ENCODE results near the gene FHOD3.
A peak's percentile ranks its signal among the peaks of the same experiment; 100 is the strongest.

GRCh38 chr18:36752929-36753865 is 455.7 kb downstream of the FHOD3 start:
- peak; percentile 70 for TF ChIP-seq NFIC (IDR thresholded peaks at IDR 0.05)
- TF ChIP-seq TSC22D4 (tag; IDR thresholded peaks at IDR 0.05), result no peak
- TF ChIP-seq, protein P1, sequence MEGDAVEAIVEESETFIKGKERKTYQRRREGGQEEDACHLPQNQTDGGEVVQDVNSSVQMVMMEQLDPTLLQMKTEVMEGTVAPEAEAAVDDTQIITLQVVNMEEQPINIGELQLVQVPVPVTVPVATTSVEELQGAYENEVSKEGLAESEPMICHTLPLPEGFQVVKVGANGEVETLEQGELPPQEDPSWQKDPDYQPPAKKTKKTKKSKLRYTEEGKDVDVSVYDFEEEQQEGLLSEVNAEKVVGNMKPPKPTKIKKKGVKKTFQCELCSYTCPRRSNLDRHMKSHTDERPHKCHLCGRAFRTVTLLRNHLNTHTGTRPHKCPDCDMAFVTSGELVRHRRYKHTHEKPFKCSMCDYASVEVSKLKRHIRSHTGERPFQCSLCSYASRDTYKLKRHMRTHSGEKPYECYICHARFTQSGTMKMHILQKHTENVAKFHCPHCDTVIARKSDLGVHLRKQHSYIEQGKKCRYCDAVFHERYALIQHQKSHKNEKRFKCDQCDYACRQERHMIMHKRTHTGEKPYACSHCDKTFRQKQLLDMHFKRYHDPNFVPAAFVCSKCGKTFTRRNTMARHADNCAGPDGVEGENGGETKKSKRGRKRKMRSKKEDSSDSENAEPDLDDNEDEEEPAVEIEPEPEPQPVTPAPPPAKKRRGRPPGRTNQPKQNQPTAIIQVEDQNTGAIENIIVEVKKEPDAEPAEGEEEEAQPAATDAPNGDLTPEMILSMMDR (IDR thresholded peaks at IDR 0.05 in 2 of 3, conservative IDR thresholded peaks at IDR 0.05 in 1 of 3; ENCODE audit: insufficient read depth in 2 of 3, low read depth in 1 of 3, low read length in 3 of 3), result no peak; a peak in 1 of 6 replicates
- TF ChIP-seq CCAR2 (IDR thresholded peaks at IDR 0.05; ENCODE audit: low read depth, low read length), result no peak
- TF ChIP-seq EP300 (IDR thresholded peaks at IDR 0.05; ENCODE audit: low read length), result no peak
- no peak for TF ChIP-seq ZBTB33 (CRISPR knock-in tag; IDR thresholded peaks at IDR 0.05)
- TF ChIP-seq TAF1 (IDR thresholded peaks at IDR 0.05; ENCODE audit: control insufficient read depth, extremely low read depth, insufficient read depth, low read length, severe bottlenecking), result no peak
- TF ChIP-seq SAFB2 (IDR thresholded peaks at IDR 0.05; ENCODE audit: borderline replicate concordance, low read depth, low read length, severe bottlenecking), result no peak
- no peak for TF ChIP-seq ZNF274 (IDR thresholded peaks at IDR 0.05; ENCODE audit: borderline replicate concordance, low read depth, low read length)
- TF ChIP-seq, protein P2, sequence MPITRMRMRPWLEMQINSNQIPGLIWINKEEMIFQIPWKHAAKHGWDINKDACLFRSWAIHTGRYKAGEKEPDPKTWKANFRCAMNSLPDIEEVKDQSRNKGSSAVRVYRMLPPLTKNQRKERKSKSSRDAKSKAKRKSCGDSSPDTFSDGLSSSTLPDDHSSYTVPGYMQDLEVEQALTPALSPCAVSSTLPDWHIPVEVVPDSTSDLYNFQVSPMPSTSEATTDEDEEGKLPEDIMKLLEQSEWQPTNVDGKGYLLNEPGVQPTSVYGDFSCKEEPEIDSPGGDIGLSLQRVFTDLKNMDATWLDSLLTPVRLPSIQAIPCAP (CRISPR knock-in tag; IDR thresholded peaks at IDR 0.05; ENCODE audit: borderline replicate concordance), result no peak

Data from K562 (cell line).